GM12892 (cell line): Measurements from ENCODE around the gene DCTN2.

ENCODE experiments used
- DNase-seq: peaks from one replicate; pipeline ENCODE4 v3.0.0; 2011; ENCODE audit not compliant: insufficient read length
- FAIRE-seq: peaks from 2 replicates; lab custom pipeline; 2011; peaks lifted over from hg19 to GRCh38; lab: Jason Lieb, UNC
- POLR2A ChIP-seq: IDR thresholded peaks from 2 replicates; pipeline ENCODE4 v1.6.1; 2011; ENCODE audit warnings: low read depth, low read length, control low read depth
- POLR2AphosphoS5 ChIP-seq: IDR thresholded peaks from 2 replicates; pipeline ENCODE4 v1.6.1; 2011; ENCODE audit warnings: low read depth, low read length, control low read depth
- TAF1 ChIP-seq: IDR thresholded peaks from 2 replicates; pipeline ENCODE4 v1.6.1; 2011; ENCODE audit warnings: low read depth, mild to moderate bottlenecking, control low read depth, low read length, borderline replicate concordance

The DCTN2 gene

DNA sequence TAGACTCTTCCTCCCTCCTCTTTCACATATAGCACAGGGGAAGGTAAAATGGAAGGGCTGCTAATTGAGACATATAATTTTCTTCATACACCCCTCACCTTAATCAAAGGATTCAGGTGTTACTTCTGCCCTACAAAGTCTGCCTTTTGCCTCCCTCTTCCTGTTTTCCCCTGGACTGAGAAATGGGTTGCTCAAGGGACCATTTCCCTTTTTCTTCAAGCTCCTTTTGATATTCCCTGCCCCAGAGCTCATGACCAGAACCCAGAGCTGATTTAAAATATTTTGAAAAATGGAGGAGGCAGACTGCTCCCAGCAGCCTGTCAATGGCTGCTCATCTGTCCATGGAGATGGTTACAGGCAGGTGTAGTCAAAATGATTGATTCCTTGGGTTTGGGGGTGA is 37.7 kb upstream of the DCTN2 start:
- FAIRE-seq, result no peak
- TF ChIP-seq POLR2AphosphoS5 (no peak), POLR2A (no peak), TAF1 (no peak)
- DNase-seq, result no peak

DNA sequence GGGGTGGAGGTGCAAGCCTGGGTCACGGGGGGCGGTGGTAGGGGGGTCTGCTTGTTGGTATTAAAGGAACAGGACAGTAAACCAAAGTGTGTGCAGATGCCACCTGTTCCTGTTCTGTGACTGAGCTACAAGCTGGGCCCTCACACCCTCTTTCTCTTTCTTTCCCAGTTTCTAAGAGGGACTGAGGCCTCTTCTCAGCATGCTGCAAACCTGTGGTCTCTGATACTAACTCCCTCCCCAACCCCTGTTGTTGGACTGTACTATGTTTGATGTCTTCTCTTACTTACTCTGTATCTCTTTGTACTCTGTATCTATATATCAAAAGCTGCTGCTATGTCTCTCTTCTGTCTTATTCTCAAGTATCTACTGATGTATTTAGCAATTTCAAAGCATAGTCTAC is 37.1 kb upstream of the DCTN2 start:
- TF ChIP-seq POLR2A, result no peak
- no peak for TF ChIP-seq TAF1
- TF ChIP-seq POLR2AphosphoS5, result no peak
- no peak for FAIRE-seq
- no peak for DNase-seq

DNA sequence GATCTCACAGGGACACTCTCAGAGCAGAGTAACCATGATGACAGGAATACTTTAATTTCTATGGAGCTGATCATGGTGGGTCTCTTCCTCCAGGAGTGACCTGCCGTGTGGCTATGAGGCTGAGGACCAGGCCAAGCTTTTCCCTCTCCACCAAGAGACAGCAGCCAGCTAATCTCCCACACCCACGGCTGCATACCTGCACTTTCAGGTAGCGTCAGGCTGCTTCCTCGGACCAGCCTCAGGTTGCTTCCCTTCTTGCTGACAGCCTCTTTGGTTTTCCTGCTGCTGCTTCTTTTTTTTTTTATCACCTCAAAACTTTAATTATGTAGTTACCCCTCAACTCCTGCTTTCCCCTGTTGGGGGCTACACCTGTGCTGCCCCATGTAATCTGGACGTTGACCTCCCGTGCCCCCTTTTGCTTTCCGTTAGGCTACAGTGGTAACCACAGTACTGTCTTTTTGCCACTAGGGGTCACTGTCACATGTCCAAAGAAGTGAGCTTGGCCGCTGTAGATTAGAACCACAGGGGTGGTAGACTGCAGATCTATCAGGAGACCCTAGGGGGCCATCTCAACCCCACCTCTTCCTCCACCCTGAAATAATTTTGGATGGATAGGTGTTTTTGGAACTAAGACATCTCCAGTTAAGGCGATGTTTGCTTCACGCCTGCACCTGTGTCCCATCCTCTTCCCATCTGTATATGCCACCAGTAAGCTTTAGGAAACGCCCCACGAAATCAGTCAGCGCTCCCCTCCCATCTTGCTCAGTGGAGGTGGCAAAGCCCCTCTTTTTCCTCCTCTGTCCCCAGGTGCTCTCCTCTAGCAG is 36.2 kb upstream of the DCTN2 start:
- TF ChIP-seq POLR2A (no peak), TAF1 (no peak), POLR2AphosphoS5 (no peak)
- FAIRE-seq (peak; percentile 69), DNase-seq (peak; percentile 69)

DNA sequence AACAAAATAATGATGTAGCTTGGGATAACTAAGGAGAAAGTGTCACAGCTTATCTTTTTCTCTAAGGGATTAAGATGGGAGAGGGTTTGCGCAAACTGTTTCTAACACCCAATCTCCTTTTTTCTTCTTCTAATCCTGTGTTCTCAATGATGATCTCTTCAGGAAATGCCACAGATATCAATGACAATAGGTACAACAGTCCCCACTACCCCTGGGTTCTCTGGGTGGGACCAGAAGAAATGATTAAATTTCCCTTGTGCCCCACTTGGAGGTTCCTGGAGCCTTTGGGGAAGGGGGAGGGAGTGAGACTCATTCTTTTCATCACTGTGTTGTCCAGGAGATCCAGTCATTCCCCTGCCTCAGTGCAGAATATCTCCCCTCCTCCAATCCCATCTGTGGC is 35.4 kb upstream of the DCTN2 start:
- no peak for TF ChIP-seq TAF1
- DNase-seq, result no peak
- no peak for FAIRE-seq

DNA sequence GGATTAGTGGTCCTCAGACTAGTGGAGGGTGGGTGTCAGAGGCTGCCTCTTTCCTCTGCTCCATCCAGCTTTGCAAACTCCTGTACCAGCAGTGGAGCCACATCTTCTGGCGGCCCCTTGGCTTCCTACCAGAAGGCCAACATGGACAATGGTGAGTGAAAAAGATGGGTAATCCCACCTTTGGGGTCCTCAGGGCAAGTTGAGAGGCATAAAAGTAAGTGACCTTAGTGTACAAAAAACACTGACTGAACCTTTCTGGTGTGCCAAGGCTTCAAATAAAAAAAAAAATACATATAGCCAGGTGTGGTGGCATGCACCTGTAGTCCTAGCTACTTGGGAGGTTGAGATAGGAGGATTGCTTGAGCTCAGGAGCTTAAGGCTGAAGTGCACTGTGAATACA is 34.8 kb upstream of the DCTN2 start:
- FAIRE-seq (no peak), DNase-seq (no peak)
- TF ChIP-seq POLR2AphosphoS5 (no peak), POLR2A (no peak), TAF1 (no peak)

DNA sequence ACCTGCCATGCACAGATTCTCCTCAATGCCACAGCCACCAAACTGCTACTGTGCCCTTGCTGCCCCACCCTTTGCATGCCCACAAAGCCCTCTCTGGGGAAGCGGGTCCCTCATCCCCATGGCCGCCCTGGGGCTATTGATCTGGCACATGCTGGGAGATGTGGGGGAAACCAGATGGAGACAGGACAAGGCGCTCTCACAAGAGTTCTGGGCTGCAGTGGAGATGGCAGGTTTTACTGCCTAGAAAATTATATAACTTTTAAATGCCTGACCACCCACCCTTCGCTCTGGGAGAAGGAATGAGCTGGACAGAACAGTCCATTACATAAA is 33.4 kb upstream of the DCTN2 start:
- no peak for TF ChIP-seq TAF1
- no peak for TF ChIP-seq POLR2A
- TF ChIP-seq POLR2AphosphoS5, result no peak
- DNase-seq (no peak), FAIRE-seq (no peak)

DNA sequence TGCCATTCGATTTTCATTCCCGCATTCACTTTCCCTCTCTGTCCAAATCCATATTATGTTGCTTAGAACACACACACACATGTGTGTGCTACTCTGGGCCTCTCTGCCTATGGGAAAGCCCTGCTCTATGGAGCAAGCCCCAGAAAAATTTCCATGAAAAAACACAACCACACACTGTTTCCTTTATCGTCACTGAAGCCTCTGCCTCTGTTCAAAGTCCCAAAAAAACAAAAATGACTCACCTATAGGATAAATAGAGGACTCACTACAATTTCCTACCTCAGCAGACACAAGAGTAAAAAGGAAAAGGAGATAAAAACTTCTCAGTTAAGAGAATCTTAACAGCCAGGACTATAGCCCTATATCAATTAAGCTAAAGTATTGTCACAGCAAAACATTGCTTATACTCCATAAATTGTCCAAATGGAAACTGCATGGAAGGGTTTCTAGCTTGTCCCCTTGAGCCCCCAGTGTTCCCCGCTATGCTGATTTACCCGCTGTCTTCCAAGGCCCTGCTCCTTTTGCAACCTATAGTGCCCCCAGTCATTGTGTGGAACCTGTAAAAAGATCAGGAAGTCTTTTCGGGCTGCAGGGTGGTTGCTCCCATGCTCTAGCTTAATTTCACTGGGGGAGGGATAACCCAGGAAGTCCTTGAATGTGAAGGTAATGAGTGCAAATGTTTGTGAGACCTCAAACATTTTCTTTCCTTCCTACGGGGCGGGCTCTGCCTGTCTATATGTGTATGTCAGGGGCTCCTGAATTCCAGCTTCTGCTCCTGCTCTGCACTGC is 32.9 kb upstream of the DCTN2 start:
- no peak for TF ChIP-seq POLR2A
- no peak for TF ChIP-seq POLR2AphosphoS5
- no peak for TF ChIP-seq TAF1
- FAIRE-seq (no peak), DNase-seq (no peak)

DNA sequence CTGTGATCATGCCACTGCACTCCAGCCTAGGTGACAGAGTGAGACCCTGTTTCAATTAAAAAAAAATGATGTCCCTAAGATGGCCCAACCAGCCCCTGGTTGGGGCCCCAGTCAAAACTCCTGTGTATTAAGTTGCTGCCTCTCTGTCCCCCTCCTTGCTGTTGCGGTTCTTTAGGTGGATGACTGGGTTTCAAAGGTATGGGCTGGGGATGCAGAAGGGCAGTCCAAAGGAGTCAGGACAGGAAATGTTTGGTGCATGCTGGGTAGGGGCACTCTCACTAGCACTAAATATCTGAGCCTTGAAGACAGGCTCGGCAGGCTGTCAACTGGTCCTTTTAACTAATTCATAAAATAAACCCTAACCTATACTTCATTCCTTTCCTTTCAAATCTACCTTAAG is 32.0 kb upstream of the DCTN2 start:
- TF ChIP-seq POLR2AphosphoS5 (no peak), TAF1 (no peak), POLR2A (no peak)
- no peak for FAIRE-seq
- no peak for DNase-seq

DNA sequence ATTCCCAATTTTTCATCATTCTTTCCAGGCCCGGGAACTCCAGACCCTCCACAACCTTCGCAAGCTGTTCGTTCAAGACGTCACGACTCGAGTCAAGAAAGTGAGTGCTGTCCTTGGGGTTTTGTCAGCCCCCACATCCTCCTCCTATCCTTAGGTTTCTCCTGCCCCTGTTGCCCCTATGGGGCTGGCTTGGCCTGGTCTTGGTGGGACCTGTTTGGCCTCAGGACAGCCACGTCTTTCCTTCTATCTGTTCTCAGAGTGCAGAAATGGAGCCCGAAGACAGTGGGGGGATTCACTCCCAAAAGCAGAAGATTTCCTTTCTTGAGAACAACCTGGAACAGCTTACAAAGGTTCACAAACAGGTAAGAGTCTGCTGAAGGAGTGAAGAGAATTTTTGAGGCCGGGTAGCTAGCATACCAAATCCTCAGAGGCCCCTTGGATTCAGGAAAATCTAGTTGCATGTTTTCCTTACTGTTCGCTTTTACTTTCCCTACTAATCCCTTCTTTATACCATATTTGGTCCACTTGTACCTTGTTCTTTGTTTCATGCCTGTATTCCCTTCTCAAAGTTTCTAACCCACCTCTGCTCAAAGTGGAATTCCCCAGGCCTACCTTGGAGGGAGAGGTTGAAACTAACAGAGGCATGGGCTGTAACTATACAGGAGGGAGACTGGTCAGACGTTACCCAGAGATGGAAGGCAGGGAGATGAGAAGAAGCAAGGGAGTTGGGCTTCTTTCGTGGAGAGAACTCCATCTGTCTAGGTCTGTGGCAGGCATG is 31.2 kb upstream of the DCTN2 start:
- FAIRE-seq (no peak), DNase-seq (no peak)
- no peak for TF ChIP-seq POLR2AphosphoS5
- no peak for TF ChIP-seq TAF1

DNA sequence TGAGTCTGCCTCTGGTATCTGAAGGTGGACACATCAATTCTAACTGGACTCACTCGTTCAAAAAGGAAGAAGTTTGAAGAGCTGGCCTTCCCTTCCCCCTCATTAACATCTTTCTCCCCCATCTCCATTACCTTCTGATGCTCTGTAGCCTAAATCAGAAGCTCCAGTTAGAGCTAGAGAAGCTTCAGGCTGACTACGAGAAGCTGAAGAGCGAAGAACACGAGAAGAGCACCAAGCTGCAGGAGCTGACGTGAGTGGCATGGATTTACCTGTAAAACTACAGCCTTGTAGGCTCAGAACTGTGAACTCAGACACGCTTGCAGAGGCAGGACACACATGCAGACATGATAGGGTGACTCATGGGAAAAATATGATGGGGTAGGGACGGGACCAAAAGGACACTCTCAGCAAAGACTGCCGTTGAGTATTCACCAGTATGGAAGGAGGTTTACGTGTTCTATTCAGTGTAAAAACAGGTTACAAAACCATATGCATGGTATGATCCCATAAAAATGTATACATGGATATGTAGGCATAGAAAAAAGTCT is 29.7 kb upstream of the DCTN2 start:
- no peak for TF ChIP-seq POLR2AphosphoS5
- no peak for TF ChIP-seq POLR2A
- TF ChIP-seq TAF1, result no peak
- FAIRE-seq, result no peak
- no peak for DNase-seq
